ENCODE data around the gene TSR3.

The TSR3 gene

DNA sequence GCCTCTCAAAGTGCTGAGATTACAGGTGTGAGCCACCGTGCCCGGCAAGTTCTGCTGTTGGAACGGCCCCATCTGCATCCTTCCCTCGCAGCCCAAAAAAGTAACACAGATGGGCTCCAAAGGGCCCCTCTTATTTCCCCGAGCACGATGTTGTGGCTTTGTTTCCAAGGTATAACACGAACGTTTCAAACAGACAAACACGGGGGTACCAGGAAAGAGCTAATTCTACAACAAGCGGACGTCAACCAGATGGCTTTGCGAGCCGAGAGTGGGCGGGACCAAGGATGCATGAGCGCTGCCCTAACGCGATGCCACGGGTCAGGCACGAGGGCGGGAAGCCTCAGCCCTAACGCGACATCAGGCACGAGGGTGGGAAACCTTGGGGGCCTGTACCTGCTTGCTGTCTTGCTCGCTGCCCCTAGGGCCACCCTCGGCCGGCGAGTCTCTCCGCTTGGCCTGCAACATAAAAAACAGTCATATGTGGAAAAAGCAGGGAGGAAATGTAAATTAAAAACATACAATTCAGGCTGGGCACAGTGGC lies 38.6 kb upstream of the TSR3 start:
- TF ChIP-seq FOXM1 (IDR thresholded peaks at IDR 0.05; ENCODE audit: borderline replicate concordance, low read depth) (no peak), REST (IDR thresholded peaks at IDR 0.05; ENCODE audit: low read depth) (no peak), CREB1 (IDR thresholded peaks at IDR 0.05; ENCODE audit: low read depth) (no peak), NFIC (IDR thresholded peaks at IDR 0.05) (no peak), TAF1 (IDR thresholded peaks at IDR 0.05; ENCODE audit: low read depth) (no peak), RAD21 (IDR thresholded peaks at IDR 0.05; ENCODE audit: low read depth) (no peak), CEBPB (IDR thresholded peaks at IDR 0.05) (no peak), ZBTB7A (IDR thresholded peaks at IDR 0.05; ENCODE audit: low read depth) (no peak), EP300 (IDR thresholded peaks at IDR 0.05; ENCODE audit: borderline replicate concordance) (no peak)
- TF ChIP-seq, protein P1, sequence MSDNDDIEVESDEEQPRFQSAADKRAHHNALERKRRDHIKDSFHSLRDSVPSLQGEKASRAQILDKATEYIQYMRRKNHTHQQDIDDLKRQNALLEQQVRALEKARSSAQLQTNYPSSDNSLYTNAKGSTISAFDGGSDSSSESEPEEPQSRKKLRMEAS (IDR thresholded peaks at IDR 0.05) = no peak

DNA sequence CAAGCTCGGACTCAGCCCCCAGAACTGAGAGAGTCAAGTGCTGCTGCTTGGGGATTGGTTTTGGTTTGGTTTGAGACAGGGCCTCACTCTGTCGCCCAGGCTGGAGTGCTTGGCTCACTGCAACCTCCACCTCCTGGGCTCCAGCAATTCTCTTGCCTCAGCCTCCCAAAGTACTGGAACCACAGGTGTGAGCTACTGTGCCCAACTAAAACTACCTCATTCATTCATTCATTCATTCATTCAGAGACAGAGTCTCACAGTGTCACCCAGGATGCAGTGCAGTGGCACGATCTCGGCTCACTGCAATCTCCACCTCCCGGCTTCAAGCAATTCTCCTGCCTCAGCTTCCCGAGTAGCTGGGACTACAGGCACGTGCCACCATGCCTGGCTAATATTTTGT lies 38.1 kb upstream of the TSR3 start:
- TF ChIP-seq CREB1 (IDR thresholded peaks at IDR 0.05; ENCODE audit: low read depth) (no peak), RAD21 (IDR thresholded peaks at IDR 0.05; ENCODE audit: low read depth) (no peak), FOXM1 (IDR thresholded peaks at IDR 0.05; ENCODE audit: borderline replicate concordance, low read depth) (no peak), YY1 (IDR thresholded peaks at IDR 0.05; ENCODE audit: low read depth) (no peak), TCF12 (IDR thresholded peaks at IDR 0.05; ENCODE audit: low read depth) (no peak), TEAD4 (IDR thresholded peaks at IDR 0.05) (no peak), NFIC (IDR thresholded peaks at IDR 0.05) (no peak), TAF1 (IDR thresholded peaks at IDR 0.05; ENCODE audit: low read depth) (no peak), CEBPB (IDR thresholded peaks at IDR 0.05) (no peak), ZBTB7A (IDR thresholded peaks at IDR 0.05; ENCODE audit: low read depth) (no peak)

DNA sequence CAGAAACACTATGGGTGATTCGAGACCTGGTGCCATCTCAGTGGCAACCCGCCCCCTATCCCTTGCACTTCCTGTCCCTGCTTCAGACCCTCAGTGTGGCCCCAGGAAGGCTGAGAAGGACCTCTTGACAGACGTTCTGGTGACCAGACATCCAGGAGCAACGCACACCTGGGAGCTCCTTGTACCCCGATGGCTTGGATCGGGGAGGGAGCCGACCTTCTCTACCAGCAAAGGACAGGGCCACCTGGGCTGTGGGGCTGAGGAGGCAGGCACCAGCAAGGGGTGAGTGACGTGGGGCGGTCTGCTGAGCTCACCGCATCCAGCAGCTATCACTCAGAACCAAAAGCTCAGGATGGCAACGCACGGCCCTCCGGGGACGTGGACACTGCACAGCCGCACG lies 35.7 kb upstream of the TSR3 start:
- TF ChIP-seq NFIC (IDR thresholded peaks at IDR 0.05) (no peak), TCF12 (IDR thresholded peaks at IDR 0.05; ENCODE audit: low read depth) (no peak), TEAD4 (IDR thresholded peaks at IDR 0.05) (no peak), REST (IDR thresholded peaks at IDR 0.05; ENCODE audit: low read depth) (no peak), CEBPB (IDR thresholded peaks at IDR 0.05) (no peak), EP300 (IDR thresholded peaks at IDR 0.05; ENCODE audit: borderline replicate concordance) (no peak), CREB1 (IDR thresholded peaks at IDR 0.05; ENCODE audit: low read depth) (no peak), USF1 (IDR thresholded peaks at IDR 0.05) (no peak), FOXM1 (IDR thresholded peaks at IDR 0.05; ENCODE audit: borderline replicate concordance, low read depth) (no peak), EGR1 (IDR thresholded peaks at IDR 0.05) (no peak)

DNA sequence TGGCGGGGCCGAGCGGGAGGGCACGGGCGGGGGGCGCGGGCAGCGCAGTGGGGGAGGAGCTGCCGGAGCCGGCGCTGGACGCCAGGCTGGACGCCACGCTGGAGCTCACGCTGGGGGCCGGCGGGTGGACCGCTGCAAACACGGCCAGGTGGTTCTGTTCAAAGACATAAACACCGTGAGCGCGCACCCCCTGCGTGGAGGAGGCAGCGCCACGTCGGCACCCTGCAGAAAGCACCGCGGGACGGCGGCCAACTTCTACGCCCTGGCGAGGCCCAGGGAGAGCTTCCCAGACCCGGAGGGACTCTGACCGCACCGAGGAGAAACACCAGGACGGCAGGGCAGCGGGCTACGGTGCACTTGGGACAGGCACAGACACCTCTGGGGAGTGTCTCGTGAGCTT lies 33.6 kb upstream of the TSR3 start:
- TF ChIP-seq FOXM1 (IDR thresholded peaks at IDR 0.05; ENCODE audit: borderline replicate concordance, low read depth) (no peak), TEAD4 (IDR thresholded peaks at IDR 0.05) (no peak), EGR1 (IDR thresholded peaks at IDR 0.05) (no peak), EP300 (IDR thresholded peaks at IDR 0.05; ENCODE audit: borderline replicate concordance) (no peak), TCF12 (IDR thresholded peaks at IDR 0.05; ENCODE audit: low read depth) (no peak), CREB1 (IDR thresholded peaks at IDR 0.05; ENCODE audit: low read depth) (no peak), USF1 (IDR thresholded peaks at IDR 0.05) (no peak), REST (IDR thresholded peaks at IDR 0.05; ENCODE audit: low read depth) (no peak), ZBTB7A (IDR thresholded peaks at IDR 0.05; ENCODE audit: low read depth) (no peak), CEBPB (IDR thresholded peaks at IDR 0.05) (no peak), NFIC (IDR thresholded peaks at IDR 0.05) (no peak), RAD21 (IDR thresholded peaks at IDR 0.05; ENCODE audit: low read depth) (no peak), YY1 (IDR thresholded peaks at IDR 0.05; ENCODE audit: low read depth) (no peak), TAF1 (IDR thresholded peaks at IDR 0.05; ENCODE audit: low read depth) (no peak)
- TF ChIP-seq, protein P1 (IDR thresholded peaks at IDR 0.05) = no peak

Data from Ishikawa (cell line).